Uterus (tissue), 4 donors: ENCODE measurements around the gene TMEM250. TPM values are rescaled to one million over a fixed set of nuclear protein-coding genes. Genes with fewer than 3 reads are reported as not detected.
A peak's percentile ranks its signal among the peaks of the same experiment; 100 is the strongest.

Experiments used
- DNase-seq, 2 donors: peaks; one replicate each; pipeline ENCODE4 v3.0.0-alpha.2; 2019 to 2020
- H3K27ac ChIP-seq, 2 donors: fragments of 200-600 bp; sonication (generic); 1 replicate in 1 of 2; 2 replicates in 1 of 2; pipeline ENCODE4 v1.5.1; 2016 to 2018
- H3K27me3 ChIP-seq, 2 donors: fragments of 200-600 bp; sonication (generic); one replicate each; pipeline ENCODE4 v1.5.1; 2018 to 2019; ENCODE audit warnings: control low read depth in 1 of 2
- H3K36me3 ChIP-seq, 2 donors: fragments of 200-600 bp; sonication (generic); one replicate each; pipeline ENCODE4 v1.5.1; 2019; ENCODE audit warnings: control low read depth in 1 of 2
- H3K4me1 ChIP-seq, 2 donors: fragments of 200-600 bp; sonication (generic); one replicate each; pipeline ENCODE4 v1.5.1; 2018 to 2019; ENCODE audit warnings: control low read depth in 1 of 2
- H3K4me3 ChIP-seq, 2 donors: fragments of 200-600 bp; sonication (generic); 1 replicate in 1 of 2; 2 replicates in 1 of 2; pipeline ENCODE4 v1.5.1; 2018 to 2019; ENCODE audit warnings: mild to moderate bottlenecking in 1 of 2
- H3K9me3 ChIP-seq, 2 donors: fragments of 200-600 bp; sonication (generic); one replicate each; pipeline ENCODE4 v1.5.1; 2019; ENCODE audit warnings: control low read depth in 1 of 2
- CTCF ChIP-seq, 4 experiments: fragments of 200-600 bp in 2 of 4; fragments of 450-650 bp in 2 of 4; sonication (generic) in 2 of 4; IDR thresholded peaks; one replicate each; pipeline ENCODE4 v1.5.1; 2016 to 2019; ENCODE audit warnings: antibody characterized with exemption in 4 of 4, mild to moderate bottlenecking in 2 of 4, moderate library complexity in 1 of 4
- POLR2A ChIP-seq, 2 donors: fragments of 450-650 bp; IDR thresholded peaks; one replicate each; pipeline ENCODE4 v1.6.1; 2016; ENCODE audit warnings: antibody characterized with exemption in 2 of 2, mild to moderate bottlenecking in 1 of 2, moderate library complexity in 1 of 2
- intact Hi-C: fragments of 100-400 bp; cut with DNase I; formaldehyde crosslinking; loops from one replicate; pipeline ENCODE4 v1.15.1; 2023; ENCODE audit warnings: low total_unique reads
- total RNA-seq, 4 donors: library from RNA; depleted of rRNA in 3 of 4; stranded (reverse); fragments of >200 nt in 3 of 4; gene quantifications; one replicate each; pipeline versions ENCODE4 v1.1.0 to v1.2.4, GENCODE V29; 2014 to 2023
- donor health status: DM: yes; HTN: yes; CAD: no.

TMEM250 gene
- total RNA-seq, 4 donors from 2014 or later: 14.7 to 42.0 (median 28.0) TPM

DNA sequence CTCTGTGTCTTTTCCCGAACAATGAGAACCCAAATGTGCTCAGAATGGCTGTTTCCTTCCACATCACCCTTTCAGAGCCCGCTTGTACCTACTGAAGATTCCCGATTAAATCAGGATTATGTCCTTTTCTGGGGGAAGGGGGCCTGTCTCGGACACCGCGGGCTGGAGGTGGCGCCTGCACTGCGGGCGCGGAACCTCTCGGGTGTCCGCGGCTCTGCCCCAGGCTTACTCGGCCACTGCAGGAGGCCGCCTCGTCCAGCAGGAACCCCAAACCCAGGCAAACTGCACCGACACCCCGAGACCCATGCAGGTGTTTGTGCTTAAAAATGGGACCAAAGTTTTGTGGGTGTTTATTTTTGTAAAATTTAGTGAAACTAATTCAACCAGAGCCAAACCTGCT is 8.6 kb upstream of the TMEM250 start:
- intact Hi-C loops: no loop called here
- peaks cover 0 to 4% of the 10 kb centered on the region in 2 donors for H3K27me3 ChIP-seq

DNA sequence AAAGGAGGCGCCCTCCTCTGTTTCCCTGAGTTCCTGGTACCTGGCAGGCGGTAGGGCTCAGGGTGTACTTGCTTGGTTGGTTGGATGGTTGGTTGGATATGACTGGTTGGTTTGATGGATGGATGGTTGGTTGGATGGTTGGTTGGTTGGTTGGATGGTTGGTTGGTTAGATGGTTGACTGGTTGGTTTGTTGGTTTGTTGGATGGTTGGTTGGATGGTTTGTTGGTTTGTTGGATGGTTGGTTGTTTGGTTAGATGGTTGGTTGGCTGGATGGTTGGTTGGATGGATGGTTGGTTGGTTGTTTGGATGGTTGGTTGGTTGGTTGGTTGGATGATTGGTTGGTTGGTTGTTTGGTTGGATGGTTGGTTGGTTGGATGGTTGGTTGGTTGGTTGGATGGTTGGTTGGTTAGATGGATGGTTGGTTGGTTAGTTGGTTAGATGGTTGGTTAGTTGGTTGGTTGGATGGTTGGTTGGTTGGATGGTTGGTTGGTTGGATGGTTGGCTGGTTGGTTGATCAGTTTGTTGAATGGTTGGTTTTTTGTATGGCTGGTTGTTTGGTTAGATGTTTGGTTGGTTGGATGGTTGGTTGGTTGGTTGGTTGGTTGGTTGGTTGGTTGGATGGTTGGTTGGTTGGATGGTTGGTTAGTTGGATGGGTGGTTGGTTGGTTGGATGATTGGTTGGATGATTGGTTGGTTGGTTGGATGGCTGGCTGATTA is 6.5 kb upstream of the TMEM250 start:
- Histone ChIP-seq H3K27me3 (no peaks in the 10 kb centered on the region), H3K4me3 (no peak overlapping the region)
- no peak for TF ChIP-seq POLR2A (IDR thresholded peaks at IDR 0.05)

More for the DNA sequence above, 8.6 kb upstream of the TMEM250 start:
- no peak overlapping the region for H3K27ac ChIP-seq
- no peaks in the 10 kb centered on the region for H3K9me3 ChIP-seq
- no peak overlapping the region for H3K4me3 ChIP-seq
- H3K36me3 ChIP-seq: no peaks in the 10 kb centered on the region
- no peak for TF ChIP-seq CTCF (IDR thresholded peaks at IDR 0.05)
- no peak for TF ChIP-seq POLR2A (IDR thresholded peaks at IDR 0.05)
- peaks cover 0 to 8% of the 10 kb centered on the region in 2 donors for H3K4me1 ChIP-seq
- DNase-seq: no peak

GRCh38 chr9:136122425-136123383 is 4.0 kb upstream of the TMEM250 start:
- no peaks in the 10 kb centered on the region for H3K36me3 ChIP-seq
- H3K9me3 ChIP-seq: no peaks in the 10 kb centered on the region
- TF ChIP-seq CTCF (IDR thresholded peaks at IDR 0.05): peak; percentile 97 to 100 (median 99)
- peak; percentile 19 to 34 for TF ChIP-seq POLR2A (IDR thresholded peaks at IDR 0.05)
- no peak overlapping the region for H3K27ac ChIP-seq
- no peak overlapping the region for H3K4me3 ChIP-seq
- peak; percentile 70 to 74 for DNase-seq
- H3K4me1 ChIP-seq: peaks cover 0 to 16% of the 10 kb centered on the region in 2 donors
- intact Hi-C loops: loop anchor here (2.0 kb wide), 1 partner anchor 154 kb away; no protein-coding TSS in a partner anchor
- H3K27me3 ChIP-seq: no peaks in the 10 kb centered on the region

More for the DNA sequence above, 6.5 kb upstream of the TMEM250 start:
- H3K36me3 ChIP-seq: no peaks in the 10 kb centered on the region
- no peak for DNase-seq
- peaks cover 0 to 8% of the 10 kb centered on the region in 2 donors for H3K4me1 ChIP-seq
- intact Hi-C loops: no loop called here
- no peaks in the 10 kb centered on the region for H3K9me3 ChIP-seq
- no peak overlapping the region for H3K27ac ChIP-seq

DNA sequence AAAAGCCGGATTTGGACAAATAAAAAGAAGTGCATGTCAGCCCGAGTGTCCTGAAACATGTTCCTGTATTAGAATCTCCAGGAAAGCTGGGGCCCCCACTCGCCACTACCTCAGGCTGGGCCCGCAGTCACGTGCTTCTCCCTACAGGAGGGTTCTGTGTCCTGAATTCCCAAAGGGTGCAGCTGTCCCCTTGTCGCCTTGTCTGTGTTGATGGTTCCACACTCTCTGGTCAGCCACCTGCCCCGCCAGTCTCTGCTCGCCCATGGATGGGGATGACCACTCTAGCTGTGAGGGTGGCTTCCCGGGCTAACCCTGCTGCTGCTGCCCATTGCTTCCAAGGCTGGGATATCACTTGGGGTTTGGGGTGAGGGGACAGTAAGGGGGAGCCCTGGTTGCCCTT is 3.1 kb upstream of the TMEM250 start:
- no peak for DNase-seq
- intact Hi-C loops: loop anchor here (2.0 kb wide), 1 partner anchor 153 kb away; no protein-coding TSS in a partner anchor
- no peak overlapping the region for H3K27ac ChIP-seq
- H3K4me3 ChIP-seq: no peak overlapping the region
- H3K36me3 ChIP-seq: no peaks in the 10 kb centered on the region
- peaks cover 0 to 19% of the 10 kb centered on the region in 2 donors for H3K4me1 ChIP-seq
- H3K9me3 ChIP-seq: no peaks in the 10 kb centered on the region
- H3K27me3 ChIP-seq: no peaks in the 10 kb centered on the region
- TF ChIP-seq CTCF (IDR thresholded peaks at IDR 0.05) (no peak), POLR2A (IDR thresholded peaks at IDR 0.05) (no peak)

GRCh38 chr9:136120438-136120844 is 1.8 kb upstream of the TMEM250 start:
- Histone ChIP-seq H3K4me3 (no peak overlapping the region), H3K27me3 (no peaks in the 10 kb centered on the region), H3K27ac (peak overlapping the region in 1 of 2 donors; percentile 89), H3K9me3 (no peaks in the 10 kb centered on the region), H3K4me1 (peaks cover 0 to 19% of the 10 kb centered on the region in 2 donors), H3K36me3 (no peaks in the 10 kb centered on the region)
- no peak for DNase-seq
- TF ChIP-seq CTCF (IDR thresholded peaks at IDR 0.05) (no peak), POLR2A (IDR thresholded peaks at IDR 0.05) (no peak)
- intact Hi-C loops: no loop called here
